Body of pancreas (tissue), 4 donors: Measurements from ENCODE around the gene GP1BA.

Experiments
- CTCF ChIP-seq, 7 experiments: fragments of 450-650 bp in 4 of 7; fragments of 200-600 bp in 3 of 7; sonication (generic) in 3 of 7; IDR thresholded peaks; one replicate each; pipeline ENCODE4 v1.5.1; 2016 to 2019; ENCODE audit warnings: antibody characterized with exemption in 7 of 7
- POLR2A ChIP-seq, 3 donors: fragments of 450-650 bp; IDR thresholded peaks; one replicate each; pipeline ENCODE4 v1.6.1; 2016; ENCODE audit warnings: antibody characterized with exemption in 3 of 3, mild to moderate bottlenecking in 2 of 3

- TF ChIP-seq CTCF (IDR thresholded peaks at IDR 0.05) (no peak), POLR2A (IDR thresholded peaks at IDR 0.05) (no peak)
Measured at GRCh38 chr17:4982305-4982704, 50.2 kb downstream of the GP1BA start.
